HepG2 (cell line): ENCODE measurements around the gene TBC1D3H.
"Not testable (repeated sequence)": the region's sequence is repeated elsewhere in the genome, so short reads cannot be mapped to it uniquely, and the experiment has no call there.

Source experiments
- CREM ChIP-seq, 2 experiments: sonication (generic) in 1 of 2; formaldehyde crosslinking in 1 of 2; IDR thresholded peaks; 2 replicates each; pipeline versions ENCODE4 v1.4.0 to v1.6.1; 2016 to 2020; ENCODE audit warnings: antibody characterized with exemption in 1 of 2, mild to moderate bottlenecking in 1 of 2, missing genetic modification reagents in 1 of 2
- YY1 ChIP-seq: IDR thresholded peaks from 2 replicates; pipeline ENCODE4 v1.6.1; 2011; ENCODE audit warnings: low read length, low read depth, moderate library complexity, mild to moderate bottlenecking; ENCODE audit not compliant: insufficient read depth, insufficient replicate concordance
- ZFAT ChIP-seq: sonication (generic); formaldehyde crosslinking; conservative IDR thresholded peaks from 2 replicates; pipeline ENCODE4 v1.8.1; 2023; ENCODE audit warnings: missing genetic modification reagents, inconsistent platforms
- ZNF670 ChIP-seq: sonication (generic); formaldehyde crosslinking; IDR thresholded peaks from 2 replicates; pipeline ENCODE4 v1.8.0; 2022; ENCODE audit warnings: mild to moderate bottlenecking, missing genetic modification reagents, borderline replicate concordance
- TF ChIP-seq, protein P1 (sequence below): sonication (generic); formaldehyde crosslinking; IDR thresholded peaks from 2 replicates; pipeline ENCODE4 v1.5.0; 2020; ENCODE audit warnings: mild to moderate bottlenecking, missing genetic modification reagents, moderate library complexity

DNA sequence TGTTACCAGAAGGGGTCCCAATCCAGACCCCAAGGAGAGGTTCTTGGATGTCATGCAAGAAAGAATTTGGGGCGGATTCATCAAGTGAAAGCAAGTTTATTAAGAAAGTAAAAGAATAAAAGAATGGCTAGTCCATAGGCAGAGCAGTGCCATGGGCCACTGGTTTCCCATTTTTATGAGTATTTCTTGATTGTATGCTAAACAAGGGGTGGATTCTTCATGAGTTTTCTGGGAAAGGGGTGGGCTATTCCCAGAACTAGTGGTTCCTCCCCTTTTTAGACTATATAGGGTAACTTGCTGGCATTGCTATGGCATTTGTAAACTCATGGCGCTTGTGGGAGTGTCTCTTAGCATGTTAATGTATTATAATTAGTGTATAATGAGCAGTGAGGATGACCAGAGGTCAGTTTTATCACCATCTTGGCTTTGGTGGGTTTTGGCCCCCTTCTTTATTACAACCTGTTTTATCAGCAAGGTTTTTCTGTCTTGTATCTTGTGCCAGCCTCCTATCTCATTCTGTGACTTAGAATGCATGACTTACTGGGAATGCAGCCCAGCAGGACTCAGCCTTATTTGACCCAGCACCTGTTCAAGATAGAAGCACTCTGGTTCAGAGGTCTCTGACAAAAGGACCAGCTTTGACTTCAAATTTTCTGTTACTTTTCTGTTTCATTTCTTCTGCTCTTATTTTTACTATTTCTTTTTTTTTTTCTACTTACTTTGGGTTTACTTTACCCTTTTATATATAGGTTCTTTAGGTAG lies 27.1 kb upstream of the TBC1D3H start:
- TF ChIP-seq, protein P1, sequence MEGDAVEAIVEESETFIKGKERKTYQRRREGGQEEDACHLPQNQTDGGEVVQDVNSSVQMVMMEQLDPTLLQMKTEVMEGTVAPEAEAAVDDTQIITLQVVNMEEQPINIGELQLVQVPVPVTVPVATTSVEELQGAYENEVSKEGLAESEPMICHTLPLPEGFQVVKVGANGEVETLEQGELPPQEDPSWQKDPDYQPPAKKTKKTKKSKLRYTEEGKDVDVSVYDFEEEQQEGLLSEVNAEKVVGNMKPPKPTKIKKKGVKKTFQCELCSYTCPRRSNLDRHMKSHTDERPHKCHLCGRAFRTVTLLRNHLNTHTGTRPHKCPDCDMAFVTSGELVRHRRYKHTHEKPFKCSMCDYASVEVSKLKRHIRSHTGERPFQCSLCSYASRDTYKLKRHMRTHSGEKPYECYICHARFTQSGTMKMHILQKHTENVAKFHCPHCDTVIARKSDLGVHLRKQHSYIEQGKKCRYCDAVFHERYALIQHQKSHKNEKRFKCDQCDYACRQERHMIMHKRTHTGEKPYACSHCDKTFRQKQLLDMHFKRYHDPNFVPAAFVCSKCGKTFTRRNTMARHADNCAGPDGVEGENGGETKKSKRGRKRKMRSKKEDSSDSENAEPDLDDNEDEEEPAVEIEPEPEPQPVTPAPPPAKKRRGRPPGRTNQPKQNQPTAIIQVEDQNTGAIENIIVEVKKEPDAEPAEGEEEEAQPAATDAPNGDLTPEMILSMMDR (CRISPR knock-in tag) = not testable (repeated sequence)
- TF ChIP-seq ZNF670 (CRISPR knock-in tag); YY1; ZFAT; CREM (IDR thresholded peaks at IDR 0.05); CREM (CRISPR knock-in tag; IDR thresholded peaks at IDR 0.05): not testable (repeated sequence)
